Liver (tissue), 3 donors: ENCODE results near the gene NYAP2.

ENCODE experiments used
- ATF3 ChIP-seq: IDR thresholded peaks from 2 replicates; pipeline ENCODE4 v1.6.1; 2016; ENCODE audit warnings: antibody characterized with exemption
- CTCF ChIP-seq: fragments of 150-350 bp; IDR thresholded peaks from 2 replicates; pipeline ENCODE4 v1.5.1; 2017; ENCODE audit warnings: improper control_type of control experiment, low read depth, low read length; ENCODE audit not compliant: missing input control
- FOXA1 ChIP-seq: IDR thresholded peaks from 2 replicates; pipeline ENCODE4 v1.6.1; 2016; ENCODE audit warnings: antibody characterized with exemption
- GABPA ChIP-seq, 2 donors: IDR thresholded peaks in 1 of 2; conservative IDR thresholded peaks in 1 of 2; 2 replicates each; pipeline ENCODE4 v1.6.1; 2016; ENCODE audit warnings: antibody characterized with exemption in 2 of 2, mild to moderate bottlenecking in 1 of 2, moderate library complexity in 1 of 2
- HNF4A ChIP-seq, 2 donors: conservative IDR thresholded peaks; 2 replicates each; pipeline ENCODE4 v1.6.1; 2016; ENCODE audit warnings: antibody characterized with exemption in 2 of 2, mild to moderate bottlenecking in 2 of 2
- RAD21 ChIP-seq, 2 donors: IDR thresholded peaks; 2 replicates each; pipeline ENCODE4 v1.6.1; 2016; ENCODE audit warnings: antibody characterized with exemption in 2 of 2, mild to moderate bottlenecking in 2 of 2
- RXRA ChIP-seq, 2 donors: IDR thresholded peaks; 2 replicates each; pipeline ENCODE4 v1.6.1; 2017 to 2018; ENCODE audit warnings: antibody characterized with exemption in 2 of 2, mild to moderate bottlenecking in 1 of 2
- SP1 ChIP-seq: IDR thresholded peaks from 2 replicates; pipeline ENCODE4 v1.6.1; 2018; ENCODE audit warnings: antibody characterized with exemption, mild to moderate bottlenecking
- TAF1 ChIP-seq: conservative IDR thresholded peaks from 2 replicates; pipeline ENCODE4 v1.6.1; 2016; ENCODE audit warnings: antibody characterized with exemption, mild to moderate bottlenecking
- YY1 ChIP-seq: IDR thresholded peaks from 2 replicates; pipeline ENCODE4 v1.6.1; 2016; ENCODE audit warnings: antibody characterized with exemption, mild to moderate bottlenecking
- ZBTB33 ChIP-seq: IDR thresholded peaks from 2 replicates; pipeline ENCODE4 v1.6.1; 2016; ENCODE audit warnings: antibody characterized with exemption
- TF ChIP-seq, protein P1 (sequence below): IDR thresholded peaks from 2 replicates; pipeline ENCODE4 v1.6.1; 2016; ENCODE audit warnings: antibody characterized with exemption, mild to moderate bottlenecking
- TF ChIP-seq, protein P2 (sequence below): IDR thresholded peaks from 2 replicates; pipeline ENCODE4 v1.6.1; 2016; ENCODE audit warnings: antibody characterized with exemption
- donor health status: healthy.
- donor health status: healthy.

- TF ChIP-seq RAD21 (IDR thresholded peaks at IDR 0.05) (no peak), CTCF (no peak), RXRA (IDR thresholded peaks at IDR 0.05) (no peak), GABPA (IDR thresholded peaks at IDR 0.05 in 1 of 2, conservative IDR thresholded peaks at IDR 0.05 in 1 of 2) (no peak), TAF1 (no peak), SP1 (no peak), YY1 (no peak), ATF3 (no peak), HNF4A (conservative IDR thresholded peaks at IDR 0.05) (no peak), ZBTB33 (no peak), FOXA1 (no peak)
- TF ChIP-seq, protein P1, sequence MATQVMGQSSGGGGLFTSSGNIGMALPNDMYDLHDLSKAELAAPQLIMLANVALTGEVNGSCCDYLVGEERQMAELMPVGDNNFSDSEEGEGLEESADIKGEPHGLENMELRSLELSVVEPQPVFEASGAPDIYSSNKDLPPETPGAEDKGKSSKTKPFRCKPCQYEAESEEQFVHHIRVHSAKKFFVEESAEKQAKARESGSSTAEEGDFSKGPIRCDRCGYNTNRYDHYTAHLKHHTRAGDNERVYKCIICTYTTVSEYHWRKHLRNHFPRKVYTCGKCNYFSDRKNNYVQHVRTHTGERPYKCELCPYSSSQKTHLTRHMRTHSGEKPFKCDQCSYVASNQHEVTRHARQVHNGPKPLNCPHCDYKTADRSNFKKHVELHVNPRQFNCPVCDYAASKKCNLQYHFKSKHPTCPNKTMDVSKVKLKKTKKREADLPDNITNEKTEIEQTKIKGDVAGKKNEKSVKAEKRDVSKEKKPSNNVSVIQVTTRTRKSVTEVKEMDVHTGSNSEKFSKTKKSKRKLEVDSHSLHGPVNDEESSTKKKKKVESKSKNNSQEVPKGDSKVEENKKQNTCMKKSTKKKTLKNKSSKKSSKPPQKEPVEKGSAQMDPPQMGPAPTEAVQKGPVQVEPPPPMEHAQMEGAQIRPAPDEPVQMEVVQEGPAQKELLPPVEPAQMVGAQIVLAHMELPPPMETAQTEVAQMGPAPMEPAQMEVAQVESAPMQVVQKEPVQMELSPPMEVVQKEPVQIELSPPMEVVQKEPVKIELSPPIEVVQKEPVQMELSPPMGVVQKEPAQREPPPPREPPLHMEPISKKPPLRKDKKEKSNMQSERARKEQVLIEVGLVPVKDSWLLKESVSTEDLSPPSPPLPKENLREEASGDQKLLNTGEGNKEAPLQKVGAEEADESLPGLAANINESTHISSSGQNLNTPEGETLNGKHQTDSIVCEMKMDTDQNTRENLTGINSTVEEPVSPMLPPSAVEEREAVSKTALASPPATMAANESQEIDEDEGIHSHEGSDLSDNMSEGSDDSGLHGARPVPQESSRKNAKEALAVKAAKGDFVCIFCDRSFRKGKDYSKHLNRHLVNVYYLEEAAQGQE: no peak
- TF ChIP-seq, protein P2, sequence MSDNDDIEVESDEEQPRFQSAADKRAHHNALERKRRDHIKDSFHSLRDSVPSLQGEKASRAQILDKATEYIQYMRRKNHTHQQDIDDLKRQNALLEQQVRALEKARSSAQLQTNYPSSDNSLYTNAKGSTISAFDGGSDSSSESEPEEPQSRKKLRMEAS: no peak
Measured at GRCh38 chr2:225354281-225354774, 45.2 kb upstream of the NYAP2 start.
